Measurements from ENCODE around the gene COQ10A.

COQ10A gene

DNA sequence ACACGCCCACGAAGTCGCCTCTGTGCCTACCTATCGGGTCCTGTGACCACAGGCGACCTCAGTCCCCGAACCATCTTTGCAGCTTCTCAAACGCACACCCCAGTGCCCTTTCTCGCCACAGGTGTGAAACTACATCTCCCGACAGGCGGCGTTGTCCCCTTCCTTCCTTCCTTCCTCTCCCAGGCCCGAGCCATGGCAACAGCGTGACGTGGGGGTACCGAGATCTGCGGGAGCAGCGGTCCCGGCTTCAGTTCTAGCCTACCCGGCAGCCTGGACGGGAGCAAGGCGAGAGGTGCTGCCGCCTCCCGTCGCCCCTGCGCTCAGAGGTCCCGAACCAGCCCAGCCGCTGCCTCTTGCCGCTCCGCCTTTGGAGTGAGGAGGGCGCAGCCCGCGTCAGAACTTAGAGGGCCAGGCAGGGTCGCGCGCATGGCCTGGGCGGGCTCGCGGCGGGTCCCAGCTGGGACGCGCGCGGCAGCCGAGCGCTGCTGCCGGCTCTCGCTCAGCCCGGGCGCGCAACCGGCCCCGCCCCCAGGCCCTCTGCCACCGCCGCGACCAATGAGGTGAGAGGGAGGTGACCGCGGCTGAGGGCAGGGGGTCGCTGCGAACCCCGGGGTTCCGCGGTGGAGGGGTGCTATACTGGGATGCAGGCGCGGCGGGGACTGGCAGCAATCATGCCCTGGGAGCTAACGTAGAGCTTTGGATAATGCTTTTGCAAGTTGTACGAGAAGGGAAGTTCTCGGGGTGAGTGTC is at the start of gene COQ10A:
Gene COQ10A, plus strand, starts transcription at position 250 of the 750 bp plus-strand sequence. Its CDS starts 177 bp downstream, at position 427.
- peak; percentile 79 for DNase-seq

DNA sequence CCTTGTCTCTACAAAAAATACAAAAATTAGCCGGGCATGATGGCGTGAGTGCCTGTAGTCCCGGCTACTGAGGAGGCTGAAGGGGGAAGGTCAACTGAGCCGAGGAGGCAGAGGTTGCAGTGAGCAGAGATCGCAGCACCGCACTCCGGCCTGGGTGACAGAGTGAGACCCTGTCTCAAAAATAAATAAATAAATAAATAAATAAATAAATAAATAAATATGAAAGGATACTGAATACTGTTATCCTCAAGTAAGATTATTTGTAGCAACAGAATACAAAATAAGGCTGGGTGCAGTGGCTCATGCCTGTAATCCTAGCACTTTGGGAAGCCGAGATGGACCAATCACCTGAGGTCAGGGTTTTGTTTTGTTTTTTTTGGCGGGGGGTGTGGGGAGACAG is 46.9 kb upstream of the COQ10A start:
- DNase-seq = no peak

DNA sequence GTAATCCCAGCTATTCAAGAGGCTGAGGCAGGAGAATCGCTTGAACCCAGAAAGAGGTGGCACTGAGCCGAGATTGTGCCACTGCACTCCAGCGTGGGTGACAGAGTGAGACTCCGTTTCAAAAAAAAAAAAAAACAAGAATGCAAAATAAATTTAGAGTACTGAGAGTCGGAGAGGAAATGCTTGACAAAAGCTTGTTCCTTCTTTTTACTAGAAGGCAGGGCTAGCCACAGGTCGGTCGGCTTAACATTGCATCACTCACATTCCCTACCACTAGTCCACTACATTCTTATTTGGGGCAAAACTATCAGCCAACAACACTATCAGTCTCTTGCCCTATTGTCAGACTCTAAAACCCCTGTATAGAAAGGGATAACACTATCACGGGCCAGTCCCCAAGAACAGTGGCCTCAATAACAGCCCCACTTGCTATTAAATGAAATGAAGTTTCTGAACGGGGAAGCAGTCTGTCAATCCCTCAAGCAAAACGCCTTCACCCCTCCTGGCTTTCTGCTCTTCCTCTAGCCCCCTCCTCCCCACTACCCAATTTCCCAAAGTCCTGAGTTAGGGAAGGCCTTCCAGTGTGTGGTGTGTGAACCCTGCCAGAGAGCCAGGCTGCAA is 46.0 kb upstream of the COQ10A start:
- no peak for DNase-seq

DNA sequence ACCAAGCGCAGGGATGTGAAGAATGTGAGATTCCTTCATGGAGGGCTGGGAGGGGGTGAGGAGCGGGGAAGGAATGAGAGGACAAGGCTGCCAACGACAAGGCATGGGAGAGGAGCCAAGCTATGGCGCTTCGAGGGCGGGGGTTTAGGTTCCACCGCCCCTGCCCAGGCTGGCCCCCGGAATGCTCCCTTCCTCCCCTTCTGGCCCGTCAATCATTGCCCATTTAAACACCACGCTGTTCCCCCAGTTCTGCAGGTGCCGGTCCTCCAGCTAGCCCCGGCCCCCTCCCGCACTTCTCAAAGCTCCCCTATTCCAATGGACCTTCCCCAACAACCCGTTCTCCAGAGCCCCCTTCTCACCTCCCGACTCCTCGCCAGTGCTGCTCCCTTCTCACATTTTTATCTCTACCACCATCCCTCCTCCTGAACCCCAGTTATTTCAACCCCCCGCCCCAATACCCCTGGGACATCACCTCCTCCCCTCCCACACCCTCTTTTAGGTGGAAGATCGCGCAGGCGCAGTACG is 45.4 kb upstream of the COQ10A start:
- no peak for DNase-seq

DNA sequence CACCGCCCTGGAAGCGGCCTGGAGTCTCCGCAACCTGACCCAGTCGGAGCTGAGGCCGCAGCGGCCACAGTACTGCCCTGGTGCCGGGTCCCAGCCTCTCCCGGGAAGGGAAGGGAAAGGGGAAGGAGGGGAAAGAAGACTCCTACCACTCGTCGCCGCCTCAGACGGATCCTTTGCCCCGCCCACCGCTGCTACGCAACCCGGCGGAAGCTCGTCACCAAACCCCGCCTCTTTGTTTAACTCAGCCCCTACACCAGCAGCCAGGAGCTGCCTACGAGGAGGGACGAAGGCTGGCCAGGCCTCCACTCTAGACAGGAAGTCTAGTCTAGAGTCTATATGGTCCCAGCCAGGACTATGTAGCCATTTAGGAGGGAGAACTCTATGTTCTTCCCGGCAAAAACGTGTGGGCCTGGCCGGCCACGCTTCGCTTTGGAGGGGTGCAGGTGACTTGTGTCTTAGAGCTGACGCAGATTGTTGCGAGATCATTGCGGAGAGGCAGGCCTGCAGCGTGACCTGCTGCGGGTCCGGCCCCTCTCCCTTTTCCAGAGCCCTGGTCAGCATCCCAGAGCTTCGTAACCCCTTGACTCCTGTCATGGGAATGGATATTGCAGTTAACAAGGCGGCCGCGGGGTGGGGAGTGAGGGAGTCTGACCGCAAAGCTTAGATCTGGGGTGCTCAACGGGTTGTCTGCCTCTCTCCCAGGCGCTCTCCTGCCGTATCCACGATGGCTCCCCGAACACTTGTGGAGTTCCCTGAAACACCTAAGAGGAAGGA is 44.8 kb upstream of the COQ10A start, which contains the start of gene RNF41:
Gene RNF41, minus strand, starts transcription at position 166 of the 774 bp plus-strand sequence. CDS start 7,875 bp downstream, outside the sequence.
- peak; percentile 82 for DNase-seq

DNA sequence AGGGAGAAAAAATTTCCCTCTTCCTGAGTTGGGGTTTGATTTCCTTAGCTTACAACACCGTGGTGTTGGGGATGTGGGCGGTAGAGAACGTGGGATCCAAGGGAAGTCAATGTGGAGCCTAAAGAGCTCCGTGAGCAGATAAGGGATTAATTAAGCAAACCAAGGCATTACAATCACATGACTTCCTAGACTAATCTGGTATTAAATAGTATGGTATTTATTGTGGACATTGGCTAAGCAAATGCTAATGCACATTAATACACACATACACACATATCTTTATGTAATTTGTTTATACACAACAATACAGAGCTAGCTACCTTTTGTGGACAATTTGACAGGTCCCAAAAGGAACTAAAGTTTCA is 44.2 kb upstream of the COQ10A start:
- no peak for DNase-seq

DNA sequence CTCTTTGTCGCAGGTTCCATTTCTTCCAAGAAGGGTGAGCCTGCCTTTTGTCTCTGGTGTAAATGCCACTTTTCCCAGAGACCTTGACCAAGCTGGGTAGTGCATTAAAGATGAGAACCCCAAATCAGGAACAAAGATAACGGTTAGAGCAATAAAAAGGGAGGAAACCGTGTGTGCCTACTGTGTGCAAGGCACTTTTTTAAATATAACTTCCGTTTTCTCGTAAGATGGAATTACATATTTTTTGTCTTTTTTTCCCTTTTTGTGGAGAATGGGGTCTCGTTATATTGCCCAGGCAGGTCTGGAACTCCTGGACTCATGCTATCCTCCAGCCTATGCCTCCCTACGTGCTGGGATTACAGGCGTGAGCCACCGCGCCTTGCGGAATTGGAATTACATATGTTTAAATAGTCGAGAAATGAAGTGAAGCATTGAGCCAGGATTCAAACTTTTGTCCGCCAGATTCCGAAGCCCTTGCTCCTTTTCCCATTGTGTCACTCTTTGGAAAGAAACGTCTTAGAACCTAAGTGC is 43.1 kb upstream of the COQ10A start:
- DNase-seq = no peak

DNA sequence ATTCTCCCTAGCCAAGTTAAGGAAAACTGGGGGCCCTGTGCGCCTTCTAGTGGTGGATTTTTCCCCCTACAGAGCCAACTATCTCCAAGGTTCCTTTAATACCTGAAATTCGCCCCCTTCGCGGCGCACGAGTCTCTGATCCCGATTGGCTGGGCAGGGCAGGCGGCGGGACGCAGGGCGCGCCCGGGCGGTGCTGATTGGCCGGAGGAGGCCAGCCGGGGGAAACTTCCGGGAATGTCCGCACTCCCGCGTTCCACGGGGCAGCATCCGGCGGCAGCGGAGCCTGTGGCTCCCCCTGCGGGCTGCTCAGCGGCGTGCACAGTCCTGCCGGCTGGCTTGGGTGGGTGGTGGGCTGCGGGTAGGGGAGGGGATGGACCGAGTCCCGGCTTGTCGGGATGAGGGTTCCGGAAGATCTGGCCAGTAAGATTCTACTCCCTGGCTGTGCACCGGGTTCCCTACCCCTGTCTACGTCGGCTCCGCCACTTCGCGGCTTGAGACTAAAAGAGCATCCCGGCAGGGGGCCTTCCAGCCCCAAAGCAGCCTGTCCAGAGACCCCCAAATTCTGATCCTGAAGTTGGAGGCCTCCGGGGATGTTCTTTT is 42.5 kb upstream of the COQ10A start, which contains the start of gene NABP2:
Gene NABP2, plus strand, starts transcription at position 241 of the 600 bp plus-strand sequence. CDS start 515 bp downstream, outside the sequence.
- peak; percentile 88 for DNase-seq

DNA sequence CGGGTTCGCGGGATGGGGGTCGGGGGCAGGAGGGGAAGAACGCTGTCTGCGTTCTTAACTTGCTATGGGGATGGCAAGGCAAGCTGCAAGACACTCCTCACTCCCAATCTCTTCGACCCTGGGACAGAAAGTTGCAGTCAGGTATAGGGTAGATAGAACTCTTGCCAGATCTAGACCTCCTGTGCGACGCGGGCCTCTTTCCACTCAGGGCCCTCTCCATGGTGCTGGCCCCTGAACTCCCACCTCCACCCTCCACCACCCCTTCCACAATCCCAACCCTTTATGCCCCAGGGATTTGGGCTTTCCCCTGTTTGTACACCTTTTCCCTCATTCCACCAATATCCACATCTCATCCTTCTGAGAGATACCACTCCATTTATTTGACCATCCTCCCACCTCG is 41.8 kb upstream of the COQ10A start:
- no peak for DNase-seq

DNA sequence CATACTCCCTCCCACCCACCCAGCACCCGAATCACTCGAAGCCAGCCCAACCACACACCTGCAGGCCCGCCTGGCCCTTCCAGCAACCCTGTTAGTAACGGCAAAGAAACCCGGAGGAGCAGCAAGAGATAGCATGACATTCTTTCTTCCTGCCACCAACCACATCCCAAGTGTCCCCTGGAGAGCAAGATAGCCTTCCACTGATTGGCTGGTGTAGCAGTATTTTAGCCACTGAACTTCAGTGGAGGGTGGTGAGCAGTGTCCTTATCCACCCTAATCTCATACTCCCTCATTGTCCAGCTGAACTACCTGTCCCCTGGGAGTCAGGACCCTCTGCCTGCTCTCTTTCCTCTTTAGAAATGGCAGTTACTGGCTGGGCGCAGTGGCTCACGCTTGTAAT is 37.7 kb upstream of the COQ10A start:
- DNase-seq = no peak

DNA sequence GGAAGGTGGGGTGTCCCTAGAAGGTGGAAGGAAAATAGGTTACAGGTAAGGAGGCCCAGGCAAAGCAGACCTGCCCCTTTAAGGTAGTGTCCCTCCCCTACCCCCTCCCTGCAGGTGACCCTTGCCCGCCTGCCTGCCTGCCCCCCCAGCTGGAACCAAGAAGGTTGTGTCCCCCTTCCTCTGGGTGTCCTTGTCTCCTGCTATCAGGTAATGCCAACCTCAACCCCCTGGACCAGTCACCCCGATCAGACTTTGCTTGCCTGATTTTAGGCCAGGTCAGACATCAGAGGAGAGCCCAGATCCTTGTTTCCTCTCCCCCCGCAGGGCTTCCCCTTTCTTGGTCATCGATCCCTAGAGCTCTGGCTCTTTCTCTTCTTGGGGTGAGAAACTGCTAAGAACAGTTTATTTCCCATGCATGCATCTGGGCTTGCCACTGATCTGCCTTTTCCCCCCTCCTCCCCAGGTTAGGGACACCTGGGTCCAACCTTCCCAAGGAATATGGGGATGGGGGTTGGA is 36.8 kb upstream of the COQ10A start, which contains the start of gene SLC39A5:
Gene SLC39A5, plus strand, starts transcription at position 136 of the 516 bp plus-strand sequence. CDS start 1,224 bp downstream, outside the sequence.
- no peak for DNase-seq

DNA sequence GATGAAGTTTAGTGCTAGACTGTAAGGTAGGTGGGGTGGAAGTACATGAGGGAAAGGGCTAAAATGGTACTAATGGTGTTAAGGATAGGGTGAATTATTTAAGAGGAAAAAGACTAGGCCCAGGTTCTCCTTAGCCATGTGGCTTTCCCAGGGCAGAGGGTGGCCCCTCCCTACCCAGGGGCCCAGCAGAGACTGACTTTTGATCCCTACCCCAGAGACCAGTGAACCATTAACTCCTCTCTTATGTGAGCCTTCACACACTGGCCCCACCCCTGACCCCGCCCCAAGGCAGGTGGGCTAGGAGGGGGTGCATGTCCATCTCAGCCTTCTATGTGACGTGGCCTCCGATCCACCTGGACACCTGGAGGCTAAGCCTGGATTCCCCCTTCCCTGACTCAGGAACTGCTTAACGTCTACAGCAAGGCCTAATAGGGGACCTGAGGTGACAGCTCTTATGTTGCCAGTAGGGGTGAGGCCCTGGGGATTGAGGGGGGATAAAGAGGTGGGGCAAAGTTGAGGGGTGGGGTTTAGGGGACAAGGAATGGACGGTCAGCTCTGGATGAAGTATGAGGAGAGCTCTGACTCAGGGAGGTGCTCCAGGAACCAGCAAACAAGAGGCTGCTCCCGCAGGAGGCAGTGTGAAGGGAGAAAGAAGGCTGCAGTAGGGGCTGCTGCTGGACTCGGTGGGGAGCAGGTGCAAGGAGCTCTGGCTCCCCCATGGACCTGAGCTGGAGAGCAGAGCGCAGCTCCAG is 36.1 kb upstream of the COQ10A start:
- no peak for DNase-seq

DNA sequence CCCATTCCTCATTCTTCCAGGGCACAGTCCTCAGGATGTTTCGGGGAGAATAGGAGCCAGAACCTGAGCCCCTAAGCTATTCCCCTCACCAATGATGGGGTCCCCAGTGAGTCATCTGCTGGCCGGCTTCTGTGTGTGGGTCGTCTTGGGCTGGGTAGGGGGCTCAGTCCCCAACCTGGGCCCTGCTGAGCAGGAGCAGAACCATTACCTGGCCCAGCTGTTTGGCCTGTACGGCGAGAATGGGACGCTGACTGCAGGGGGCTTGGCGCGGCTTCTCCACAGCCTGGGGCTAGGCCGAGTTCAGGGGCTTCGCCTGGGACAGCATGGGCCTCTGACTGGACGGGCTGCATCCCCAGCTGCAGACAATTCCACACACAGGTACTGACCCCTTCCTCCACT is 35.6 kb upstream of the COQ10A start:
- DNase-seq = no peak

DNA sequence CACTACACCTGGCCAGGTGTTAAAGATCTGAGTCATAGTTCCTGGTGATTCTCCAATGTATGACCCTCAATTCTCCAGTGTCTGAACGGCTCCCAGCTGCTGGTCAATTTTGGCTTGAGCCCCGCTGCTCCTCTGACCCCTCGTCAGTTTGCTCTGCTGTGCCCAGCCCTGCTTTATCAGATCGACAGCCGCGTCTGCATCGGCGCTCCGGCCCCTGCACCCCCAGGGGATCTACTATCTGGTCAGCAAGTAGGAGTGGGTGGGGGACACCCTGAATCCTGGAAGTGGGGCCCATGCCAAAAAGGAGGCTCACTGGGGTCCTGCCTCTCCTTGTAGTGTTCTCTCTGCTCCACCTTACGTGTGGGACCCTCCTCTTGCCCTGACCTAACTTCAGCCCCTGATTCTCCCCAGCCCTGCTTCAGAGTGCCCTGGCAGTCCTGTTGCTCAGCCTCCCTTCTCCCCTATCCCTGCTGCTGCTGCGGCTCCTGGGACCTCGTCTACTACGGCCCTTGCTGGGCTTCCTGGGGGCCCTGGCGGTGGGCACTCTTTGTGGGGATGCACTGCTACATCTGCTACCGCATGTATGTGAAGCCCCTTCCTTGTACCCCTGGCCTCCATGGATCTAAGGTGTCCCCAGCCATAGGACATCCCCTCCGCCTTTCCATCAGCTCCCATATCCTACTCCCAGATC is 31.9 kb upstream of the COQ10A start:
- no peak for DNase-seq

DNA sequence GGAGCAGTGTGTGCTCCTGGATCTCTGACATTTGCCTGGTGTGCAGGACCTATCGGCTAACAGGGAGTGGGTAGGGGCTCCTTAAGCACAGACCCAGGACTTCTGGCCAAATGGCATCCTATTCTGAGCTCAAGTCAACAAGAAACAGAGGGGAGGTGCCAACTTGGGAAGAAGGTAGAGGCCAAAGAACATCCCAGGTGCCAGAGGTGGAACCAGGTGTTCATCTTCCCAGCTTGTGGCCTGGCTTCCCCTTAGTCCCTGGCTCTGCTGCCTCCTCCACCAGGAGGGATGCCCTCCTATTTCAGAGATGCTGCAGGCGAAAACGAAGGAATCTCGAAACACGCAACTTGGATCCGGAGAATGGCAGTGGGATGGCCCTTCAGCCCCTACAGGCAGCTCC is 30.7 kb upstream of the COQ10A start:
- DNase-seq = no peak

DNA sequence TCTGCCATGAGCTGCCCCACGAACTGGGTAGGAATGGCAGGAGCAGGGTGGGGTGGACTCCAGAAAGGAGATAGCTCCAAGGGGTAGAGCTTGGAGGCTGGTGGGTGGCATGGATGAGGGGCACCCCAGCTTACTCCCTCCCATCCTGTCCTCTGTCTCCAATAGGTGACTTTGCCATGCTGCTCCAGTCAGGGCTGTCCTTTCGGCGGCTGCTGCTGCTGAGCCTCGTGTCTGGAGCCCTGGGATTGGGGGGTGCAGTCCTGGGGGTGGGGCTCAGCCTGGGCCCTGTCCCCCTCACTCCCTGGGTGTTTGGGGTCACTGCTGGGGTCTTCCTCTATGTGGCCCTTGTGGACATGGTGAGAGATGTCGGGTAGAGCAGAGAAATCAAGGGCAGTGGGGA is 29.8 kb upstream of the COQ10A start:
- DNase-seq = no peak

DNA sequence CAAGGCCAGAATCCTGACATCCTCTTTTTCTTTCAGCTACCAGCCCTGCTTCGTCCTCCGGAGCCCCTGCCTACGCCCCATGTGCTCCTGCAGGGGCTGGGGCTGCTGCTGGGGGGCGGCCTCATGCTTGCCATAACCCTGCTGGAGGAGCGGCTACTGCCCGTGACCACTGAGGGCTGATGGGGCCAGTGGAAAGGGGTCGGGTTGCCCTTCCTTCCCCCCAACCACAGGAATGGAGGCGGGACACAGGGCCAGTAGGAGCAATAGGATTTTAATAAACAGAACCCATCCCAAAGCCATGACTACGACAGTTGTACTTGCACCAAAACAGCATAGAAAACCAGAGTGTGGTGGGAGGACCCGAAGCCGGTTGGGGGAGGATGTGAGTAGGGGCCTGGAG is 29.2 kb upstream of the COQ10A start:
- DNase-seq = no peak

DNA sequence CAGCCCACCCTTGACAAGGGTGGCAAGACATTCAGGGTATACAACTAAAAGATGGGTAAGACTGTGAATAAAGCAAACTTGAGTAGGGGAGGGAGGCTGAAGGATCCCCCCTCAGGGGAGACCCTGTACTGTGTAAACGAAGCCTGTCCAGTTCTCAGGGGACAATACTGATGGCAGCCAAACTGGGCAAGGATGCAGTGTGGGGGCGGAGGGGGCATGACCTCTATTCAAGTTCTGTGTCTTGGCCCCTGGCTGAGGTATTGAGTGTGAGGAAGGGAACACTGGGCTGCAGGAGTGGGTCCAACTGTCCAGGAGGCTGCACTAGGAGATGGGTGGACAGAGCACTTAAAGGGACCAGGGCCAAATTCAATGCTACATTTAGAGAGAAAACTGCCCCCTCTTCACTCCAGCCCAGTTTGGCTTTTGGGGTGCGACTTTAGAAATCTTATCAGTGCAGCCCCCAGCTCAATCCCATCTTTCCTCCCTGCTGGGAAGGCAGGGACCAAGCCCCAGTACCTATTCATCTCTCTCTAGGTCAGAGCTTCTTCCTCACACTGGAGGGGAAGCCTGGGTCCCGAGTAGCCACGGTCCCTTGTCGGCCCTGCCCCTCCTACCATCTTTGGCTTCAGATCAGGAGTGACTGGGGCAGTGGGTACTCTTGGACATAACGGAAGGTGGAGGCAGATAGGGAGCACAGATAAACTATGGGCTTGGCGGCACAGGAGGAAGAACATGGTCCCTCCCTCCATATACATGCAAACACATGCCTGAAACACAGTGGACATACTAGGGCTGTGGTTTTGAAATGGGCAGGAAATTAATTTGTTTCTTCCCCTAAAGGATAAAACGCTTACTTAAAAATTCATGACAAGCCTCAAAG is 25.1 kb upstream of the COQ10A start:
- DNase-seq = no peak

DNA sequence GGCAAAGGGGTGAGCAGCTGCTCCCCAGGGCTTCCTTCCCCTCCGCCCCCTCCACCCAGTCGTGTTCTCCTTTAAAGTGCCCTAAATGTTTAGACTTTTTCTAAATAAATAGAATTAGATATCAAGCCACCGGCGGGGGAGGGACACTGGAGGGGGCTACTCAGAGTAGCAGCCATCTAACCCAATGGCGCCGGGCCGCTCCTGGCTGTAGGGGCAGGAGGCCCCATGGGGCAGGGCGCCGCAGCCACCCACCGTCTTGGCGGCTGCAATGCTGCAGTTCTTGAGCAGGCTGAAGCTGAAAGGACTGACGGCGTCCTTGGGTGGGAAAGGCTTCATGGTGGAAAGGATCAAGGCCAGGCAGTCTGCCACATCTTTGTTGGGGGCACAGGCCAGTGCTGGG is 23.8 kb upstream of the COQ10A start:
- DNase-seq = no peak

DNA sequence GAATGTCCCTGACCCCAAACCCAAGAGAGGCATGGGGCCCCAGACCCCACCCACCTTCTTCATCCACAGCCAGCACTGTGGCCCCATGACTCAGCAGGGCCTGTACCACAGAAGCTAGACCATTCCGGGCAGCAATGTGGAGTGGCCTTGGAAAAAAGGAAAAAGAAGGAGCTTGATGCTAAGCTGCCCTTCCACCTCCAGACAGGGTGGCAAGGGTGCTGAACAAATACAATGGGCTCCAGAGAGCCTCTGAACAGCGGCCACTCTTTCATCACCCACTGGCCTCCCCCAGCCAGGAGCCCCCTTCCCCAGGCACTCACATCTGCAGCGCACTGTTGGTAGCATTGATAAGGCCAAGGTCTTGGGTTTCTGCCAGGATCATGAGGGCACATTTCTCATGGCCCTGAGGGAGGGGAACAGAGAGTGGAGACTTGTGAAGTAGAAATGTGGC is 23.0 kb upstream of the COQ10A start:
- no peak for DNase-seq
